Keratinocyte (primary cell): Measurements from ENCODE around the gene SLC38A4. TPM values are rescaled to one million over a fixed set of nuclear protein-coding genes. Genes with fewer than 3 reads are reported as not detected.

Source experiments
- DNase-seq: peaks from one replicate; pipeline ENCODE4 v3.0.0-alpha.2; 2011; ENCODE audit warnings: low read depth, missing footprints, low spot score
- FAIRE-seq: peaks from 2 replicates; lab custom pipeline; 2011; peaks lifted over from hg19 to GRCh38; lab: Jason Lieb, UNC
- H2AFZ ChIP-seq: 2 replicates; pipeline ENCODE4 v1.6.0; 2012; ENCODE audit warnings: low read length, control low read depth, inconsistent platforms; ENCODE audit not compliant: control insufficient read depth
- H3K27ac ChIP-seq: 2 replicates; pipeline ENCODE4 v1.5.1; 2011; ENCODE audit warnings: low read length; ENCODE audit not compliant: control insufficient read depth, insufficient read depth
- H3K27me3 ChIP-seq: 3 replicates; pipeline ENCODE4 v1.6.0; 2011; ENCODE audit warnings: low read length; ENCODE audit not compliant: control insufficient read depth, insufficient read depth; ENCODE audit errors: extremely low read depth
- H3K36me3 ChIP-seq, 2 experiments: 2 replicates in 1 of 2; 3 replicates in 1 of 2; pipeline ENCODE4 v1.5.1; 2011; ENCODE audit warnings: low read length in 2 of 2, mild to moderate bottlenecking in 1 of 2; ENCODE audit not compliant: control insufficient read depth in 2 of 2, insufficient read depth in 2 of 2; ENCODE audit errors: extremely low read depth in 1 of 2
- H3K4me1 ChIP-seq: 3 replicates; pipeline ENCODE4 v1.5.1; 2011; ENCODE audit warnings: low read length; ENCODE audit not compliant: control insufficient read depth, insufficient read depth; ENCODE audit errors: extremely low read depth
- H3K4me2 ChIP-seq: 3 replicates; pipeline ENCODE4 v1.6.0; 2011; ENCODE audit warnings: low read depth, low read length; ENCODE audit not compliant: control insufficient read depth, insufficient read depth; ENCODE audit errors: extremely low read depth
- H3K4me3 ChIP-seq, 3 experiments: fragments of 200-600 bp in 1 of 3; sonication (generic) in 1 of 3; 2 replicates in 2 of 3; 3 replicates in 1 of 3; pipeline ENCODE4 v1.5.1; 2011 to 2016; ENCODE audit warnings: low read length in 3 of 3, mild to moderate bottlenecking in 3 of 3, control low read depth in 2 of 3, inconsistent platforms in 1 of 3, low read depth in 1 of 3, mixed read lengths in 1 of 3, mixed run types in 1 of 3, moderate library complexity in 1 of 3; ENCODE audit not compliant: control insufficient read depth in 2 of 3, insufficient read depth in 2 of 3; ENCODE audit errors: extremely low read depth in 1 of 3
- H3K79me2 ChIP-seq: 2 replicates; pipeline ENCODE4 v1.6.0; 2012; ENCODE audit warnings: low read length; ENCODE audit not compliant: control insufficient read depth, insufficient read depth
- H3K9ac ChIP-seq: 3 replicates; pipeline ENCODE4 v1.6.0; 2011; ENCODE audit warnings: low read length; ENCODE audit not compliant: control insufficient read depth, insufficient read depth; ENCODE audit errors: extremely low read depth
- H3K9me1 ChIP-seq: 3 replicates; pipeline ENCODE4 v1.6.0; 2011; ENCODE audit warnings: low read length; ENCODE audit not compliant: control insufficient read depth, insufficient read depth; ENCODE audit errors: extremely low read depth
- H3K9me3 ChIP-seq: 2 replicates; pipeline ENCODE4 v1.5.1; 2012; ENCODE audit warnings: low read depth, low read length; ENCODE audit not compliant: control insufficient read depth
- H4K20me1 ChIP-seq: 3 replicates; pipeline ENCODE4 v1.6.0; 2011; ENCODE audit warnings: low read length; ENCODE audit not compliant: control insufficient read depth, insufficient read depth; ENCODE audit errors: extremely low read depth
- CTCF ChIP-seq, 3 experiments: IDR thresholded peaks in 1 of 3; conservative IDR thresholded peaks in 1 of 3; optimal IDR thresholded peaks in 1 of 3; 2 replicates in 2 of 3; 3 replicates in 1 of 3; pipeline versions ENCODE3 to v1.5.1; 2011; ENCODE audit warnings: low read length in 3 of 3, mild to moderate bottlenecking in 3 of 3, moderate library complexity in 2 of 3, control low read depth in 1 of 3, inconsistent platforms in 1 of 3; ENCODE audit not compliant: insufficient read depth in 2 of 3; ENCODE audit errors: extremely low read depth in 1 of 3
- EZH2 ChIP-seq: IDR thresholded peaks from one replicate; pipeline ENCODE4 v1.6.1; 2012; ENCODE audit warnings: inconsistent platforms, mild to moderate bottlenecking, low read length, moderate library complexity
- dilution Hi-C: fragments of 300-500 bp; cut with MboI; formaldehyde crosslinking; loops from one replicate; pipeline ENCODE4 v1.7.0; 2020; ENCODE audit warnings: low sequenced_read_pairs; ENCODE audit not compliant: extremely low pct_ligation_motif_present
- polyA plus RNA-seq, 5 experiments: library from polyadenylated mRNA; depleted of rRNA in 3 of 5; stranded (reverse) in 3 of 5; stranded (forward) in 1 of 5; unstranded in 1 of 5; fragments of >200 nt; gene quantifications; 1 replicate in 1 of 5; 2 replicates in 3 of 5; 3 replicates in 1 of 5; pipeline versions ENCODE4 v1.2.1 to v1.2.3, GENCODE V29; 2011 to 2012; ENCODE audit warnings: missing spikeins in 2 of 5, low read depth in 1 of 5, low replicate concordance in 1 of 5

The SLC38A4 gene
- polyA plus RNA-seq, 1 donor (not counting 4 experiments of a cell fraction or from before 2014, with no cell fraction given): 0.37 TPM

GRCh38 chr12:46774322-46774633, 51.5 kb downstream of the SLC38A4 start:
- Histone ChIP-seq H4K20me1 (no peaks in the 10 kb centered on the region), H3K27ac (no peak overlapping the region), H3K4me1 (peaks cover 4% of the 10 kb centered on the region), H3K9me1 (no peaks in the 10 kb centered on the region), H3K9ac (no peak overlapping the region), H3K4me3 (no peak overlapping the region), H3K9me3 (no peaks in the 10 kb centered on the region), H2AFZ (no peak overlapping the region), H3K4me2 (no peak overlapping the region), H3K79me2 (no peaks in the 10 kb centered on the region), H3K27me3 (no peaks in the 10 kb centered on the region), H3K36me3 (no peaks in the 10 kb centered on the region)
- FAIRE-seq (no peak), DNase-seq (no peak)
- no peak for TF ChIP-seq EZH2
- no peak for TF ChIP-seq CTCF (optimal IDR thresholded peaks at IDR 0.05 in 1 of 3, IDR thresholded peaks at IDR 0.05 in 1 of 3, conservative IDR thresholded peaks at IDR 0.05 in 1 of 3; ENCODE audit: extremely low read depth in 1 of 3, insufficient read depth in 2 of 3, low read length in 3 of 3)
- dilution Hi-C loops: no loop called here

- Histone ChIP-seq H3K27ac (no peak overlapping the region), H3K4me2 (no peak overlapping the region), H3K4me3 (no peak overlapping the region), H3K9me1 (no peaks in the 10 kb centered on the region), H4K20me1 (no peaks in the 10 kb centered on the region), H3K9ac (no peak overlapping the region), H3K4me1 (peaks cover 4% of the 10 kb centered on the region), H3K36me3 (no peaks in the 10 kb centered on the region), H3K79me2 (no peaks in the 10 kb centered on the region), H2AFZ (no peak overlapping the region), H3K9me3 (no peaks in the 10 kb centered on the region), H3K27me3 (no peaks in the 10 kb centered on the region)
- FAIRE-seq (no peak), DNase-seq (no peak)
- dilution Hi-C loops: no loop called here
- no peak for TF ChIP-seq CTCF (optimal IDR thresholded peaks at IDR 0.05 in 1 of 3, IDR thresholded peaks at IDR 0.05 in 1 of 3, conservative IDR thresholded peaks at IDR 0.05 in 1 of 3; ENCODE audit: extremely low read depth in 1 of 3, insufficient read depth in 2 of 3, low read length in 3 of 3)
- TF ChIP-seq EZH2: no peak
These were observed 52.0 kb downstream of the SLC38A4 start for GRCh38 chr12:46773586-46774321.
